ENCODE measurements around the gene GALNT17.

GRCh38 chr7:71286336-71286735 is 154.4 kb downstream of the GALNT17 start:
- no peak for TF ChIP-seq SPI1 (IDR thresholded peaks at IDR 0.05; ENCODE audit: low read depth, low read length)
- no peak for TF ChIP-seq POLR2A (IDR thresholded peaks at IDR 0.05; ENCODE audit: low read depth, low read length)
- TF ChIP-seq TAF1 (IDR thresholded peaks at IDR 0.05; ENCODE audit: low read depth, low read length): no peak
- no peak for TF ChIP-seq PAX5 (IDR thresholded peaks at IDR 0.05; ENCODE audit: insufficient read depth, low read length, severe bottlenecking)
- TF ChIP-seq POLR2AphosphoS5 (IDR thresholded peaks at IDR 0.05; ENCODE audit: low read depth, low read length): no peak
